HG03442 (cell line): Measurements from ENCODE around the gene TYSND1.
"Not testable (repeated sequence)": the region's sequence is repeated elsewhere in the genome, so short reads cannot be mapped to it uniquely, and the experiment has no call there.

Experiments used
- ATAC-seq: cut with Tn5 transposase; IDR thresholded peaks from one replicate; pipeline ENCODE4 v1.9.1; 2021; ENCODE audit warnings: mild to moderate bottlenecking, moderate library complexity; ENCODE audit not compliant: unreplicated experiment

TYSND1 gene

GRCh38 chr10:70164163-70164562, 17.7 kb upstream of the TYSND1 start:
- ATAC-seq = no peak

GRCh38 chr10:70163448-70163847, 16.9 kb upstream of the TYSND1 start:
- no peak for ATAC-seq

DNA sequence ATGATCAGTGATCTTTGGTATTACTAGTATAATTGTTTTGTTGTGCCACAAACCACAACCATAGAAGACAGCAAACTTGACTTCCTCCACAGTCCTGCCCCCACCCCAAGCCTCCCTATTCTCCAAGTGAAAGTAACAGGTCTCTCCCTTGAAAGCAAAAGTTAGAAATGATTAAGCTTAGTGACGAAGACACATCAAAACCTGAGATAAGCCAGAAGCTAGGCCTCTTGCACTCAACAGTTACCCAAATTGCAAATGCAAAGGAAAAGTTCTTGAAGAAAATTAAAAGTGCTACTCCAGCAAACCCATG, 16.3 kb upstream of the TYSND1 start:
- ATAC-seq = peak; percentile 66

DNA sequence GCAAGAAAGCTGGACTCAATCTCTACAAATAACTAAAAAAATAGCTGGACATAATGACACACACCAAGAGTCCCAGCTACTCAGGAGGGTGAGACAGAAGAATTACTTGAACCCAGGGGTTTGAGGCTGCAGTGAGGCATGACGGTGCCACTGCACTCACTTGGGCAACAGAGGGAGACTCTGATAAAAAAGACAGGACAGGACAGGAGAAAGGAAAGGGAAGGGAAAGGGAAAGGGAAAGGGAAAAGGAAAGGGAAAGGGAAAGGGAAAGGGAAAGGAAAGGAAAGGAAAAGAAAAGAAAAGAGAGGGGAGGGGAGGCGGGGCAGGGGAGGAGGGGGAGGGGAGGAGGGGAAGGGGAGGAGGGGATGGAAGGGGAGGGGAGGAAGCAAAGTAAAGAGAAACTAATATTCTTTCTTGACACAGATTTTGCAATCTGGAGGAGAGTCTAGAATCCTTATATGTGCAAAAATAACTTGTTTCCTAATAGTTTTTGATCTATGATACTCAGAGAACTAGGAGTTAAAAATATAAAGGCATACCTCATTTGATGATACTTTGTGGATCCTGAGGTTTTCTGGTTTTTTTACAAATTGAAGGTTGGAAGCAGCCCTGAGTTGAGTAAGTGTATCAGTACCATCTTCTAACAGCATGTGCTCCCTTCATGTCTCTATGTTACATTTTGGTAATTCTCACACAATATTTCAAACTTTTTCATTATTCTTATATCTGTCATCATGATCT, 15.8 kb upstream of the TYSND1 start:
- no peak for ATAC-seq

GRCh38 chr10:70160798-70161197, 14.3 kb upstream of the TYSND1 start:
- ATAC-seq = no peak

GRCh38 chr10:70159366-70159765, 12.9 kb upstream of the TYSND1 start:
- ATAC-seq = not testable (repeated sequence)

- ATAC-seq = no peak
Measured at GRCh38 chr10:70158113-70158512, 11.6 kb upstream of the TYSND1 start.

- no peak for ATAC-seq
Measured at GRCh38 chr10:70155255-70155838, 8.8 kb upstream of the TYSND1 start.

GRCh38 chr10:70148516-70148915, 2.0 kb upstream of the TYSND1 start:
- ATAC-seq = no peak

GRCh38 chr10:70147259-70147625, 742 bp upstream of the TYSND1 start:
- ATAC-seq = no peak

- ATAC-seq = peak; percentile 40
Measured at GRCh38 chr10:70145666-70146488, 623 bp downstream of the TYSND1 start.

DNA sequence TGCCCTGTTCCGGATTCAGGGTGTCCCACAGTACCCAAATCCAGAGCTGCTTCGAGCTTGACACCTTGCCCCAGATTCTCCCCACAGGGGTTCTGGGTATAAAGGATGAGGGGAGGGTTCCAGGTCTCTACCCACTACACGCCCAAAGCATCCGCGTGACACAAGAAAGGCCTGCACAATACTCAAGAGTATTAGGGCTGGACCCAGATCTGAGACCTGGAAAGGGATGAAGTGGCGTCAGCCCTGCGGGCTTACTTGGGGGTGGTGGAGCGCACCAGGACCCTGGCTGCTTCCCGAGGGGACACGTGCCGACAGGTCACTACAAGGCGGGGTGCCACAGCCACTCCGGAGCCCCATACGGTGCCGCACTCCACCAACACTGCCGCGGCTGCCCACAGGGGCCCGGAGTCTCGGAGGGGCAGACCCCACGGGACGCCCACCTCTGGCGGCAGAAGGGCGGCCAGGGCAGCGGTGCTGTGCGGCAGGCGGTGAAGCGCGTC, 1.3 kb downstream of the TYSND1 start:
- peak; percentile 7 for ATAC-seq

GRCh38 chr10:70144372-70145110, 2.0 kb downstream of the TYSND1 start:
- ATAC-seq = no peak

- ATAC-seq = no peak
Measured at GRCh38 chr10:70142555-70142954, 3.9 kb downstream of the TYSND1 start.

DNA sequence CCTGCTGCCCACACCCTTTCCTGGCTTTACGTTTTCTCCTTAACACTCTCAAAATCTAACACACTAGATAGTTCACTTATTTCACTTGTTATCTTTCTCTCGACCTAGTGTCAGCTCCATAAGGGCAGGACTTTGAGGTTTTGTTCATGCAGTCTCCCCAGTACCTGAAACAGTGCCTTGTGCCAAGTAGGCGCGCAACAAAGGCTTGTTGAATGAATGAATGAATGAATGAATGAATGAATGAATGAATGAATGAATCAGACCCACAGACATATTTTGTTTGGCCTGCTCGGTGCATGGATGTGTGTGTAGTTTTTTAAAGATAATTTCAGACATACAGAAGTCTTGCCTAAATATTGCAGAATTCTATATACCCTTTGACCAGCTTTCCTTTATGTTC, 6.2 kb downstream of the TYSND1 start:
- ATAC-seq = no peak

GRCh38 chr10:70139997-70140250, 6.6 kb downstream of the TYSND1 start:
- no peak for ATAC-seq

DNA sequence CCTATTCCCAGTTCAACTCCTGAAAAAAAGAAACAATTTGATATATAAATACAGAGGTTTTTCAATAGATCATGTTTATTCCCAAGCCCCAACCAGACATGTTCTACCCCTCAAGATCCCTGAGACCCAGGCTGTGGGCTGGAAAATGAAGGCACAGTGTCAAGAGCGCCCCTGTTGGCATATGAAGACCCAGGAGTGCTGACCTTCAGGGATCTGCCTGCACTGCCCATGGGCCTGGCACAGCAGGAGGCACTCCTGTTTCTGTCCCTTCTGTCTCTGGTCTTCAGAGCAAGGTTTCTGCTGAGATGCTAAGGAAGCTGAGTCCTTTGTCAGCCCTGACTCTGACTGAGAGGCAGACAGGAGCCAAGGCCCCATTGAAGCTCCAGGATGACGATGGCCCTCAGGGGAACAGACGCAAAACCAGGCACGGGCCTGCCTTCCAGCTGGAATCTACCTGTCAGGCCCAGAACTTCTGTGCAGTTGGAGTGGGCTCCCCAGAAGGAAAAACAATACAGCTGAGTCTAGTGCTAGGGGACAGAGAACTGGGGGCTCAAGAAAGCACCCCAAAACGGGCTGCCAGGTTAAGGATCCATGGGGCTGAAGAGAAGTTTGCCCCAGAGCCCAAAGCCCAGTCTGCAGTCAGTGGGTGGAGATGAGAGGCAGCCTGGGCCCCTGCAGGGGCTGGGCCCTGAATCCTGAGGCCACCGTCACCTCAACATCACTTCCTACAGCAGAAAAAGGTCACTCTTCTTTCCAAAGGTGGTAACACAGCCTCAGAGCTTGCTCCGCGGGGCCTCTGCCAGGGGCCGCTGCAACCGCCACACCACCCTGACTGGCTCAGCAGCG, 7.1 kb downstream of the TYSND1 start:
- no peak for ATAC-seq

DNA sequence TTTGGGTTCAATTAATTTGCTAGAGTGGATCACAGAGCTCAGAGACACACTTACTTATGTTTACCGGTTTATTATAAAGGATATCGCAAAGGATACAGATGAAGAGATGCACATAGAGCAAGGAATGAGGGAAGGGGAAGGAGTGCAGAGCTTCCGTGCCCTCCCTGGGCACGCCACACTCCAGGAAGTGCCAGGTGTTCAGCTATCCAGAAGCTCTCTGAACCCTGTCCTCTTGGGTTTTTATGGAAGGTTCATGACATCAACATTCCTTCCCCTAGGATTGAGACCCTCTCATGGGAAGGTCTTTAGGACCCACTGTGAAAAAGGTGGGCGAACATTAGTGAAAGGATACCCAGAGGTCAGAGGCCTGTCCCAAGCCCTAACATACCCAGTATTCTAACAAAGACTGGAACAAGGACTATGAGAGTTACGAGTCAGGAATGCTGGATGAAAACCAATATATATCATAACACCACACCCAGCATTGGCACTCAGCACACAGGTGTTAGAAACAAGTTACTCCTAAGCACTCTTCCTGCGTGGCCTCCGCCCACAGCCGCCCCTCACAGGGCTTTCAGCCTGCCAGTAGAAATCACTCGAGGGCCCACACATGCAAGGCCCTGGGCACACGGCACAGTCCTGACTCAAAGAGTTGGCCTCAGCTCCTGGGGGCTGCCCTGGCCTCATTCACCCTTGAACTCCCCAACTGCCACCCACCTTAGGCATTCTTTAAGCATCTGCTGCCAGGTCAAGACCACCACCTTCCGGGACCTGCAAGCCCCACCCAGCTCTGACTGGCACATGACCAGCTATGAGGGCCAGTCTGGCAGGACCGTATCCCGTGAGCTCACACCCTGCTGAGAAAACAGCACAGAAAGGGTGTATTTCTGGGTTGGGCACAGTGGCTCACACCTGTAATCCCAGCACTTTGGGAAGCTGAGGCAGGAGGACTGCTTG, 8.3 kb downstream of the TYSND1 start:
- ATAC-seq = no peak

GRCh38 chr10:70137135-70137534, 9.4 kb downstream of the TYSND1 start:
- ATAC-seq = no peak

DNA sequence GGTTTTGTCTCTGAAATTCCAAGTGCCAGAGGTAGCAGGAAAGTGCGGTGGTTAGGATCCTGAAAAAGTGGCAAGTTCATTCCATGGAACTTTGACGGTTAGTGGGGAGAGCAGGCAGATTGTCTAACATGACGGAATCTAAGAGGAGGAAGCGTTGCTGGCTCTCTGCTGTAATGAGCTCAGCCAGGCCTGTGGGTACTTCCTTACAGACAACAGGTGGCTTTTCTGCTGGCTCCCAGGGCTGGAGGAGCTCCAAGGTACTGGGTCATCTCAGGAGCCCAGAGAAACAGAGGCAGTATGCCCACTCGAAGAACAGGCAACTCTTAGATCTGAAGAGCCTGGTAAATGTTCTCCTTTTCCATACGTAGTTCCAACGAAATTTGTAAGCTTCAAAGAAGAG, 10.8 kb downstream of the TYSND1 start:
- ATAC-seq = no peak
